Measurements from ENCODE around the gene DNER. TPM values are rescaled to one million over a fixed set of nuclear protein-coding genes. Genes with fewer than 3 reads are reported as not detected.

Gene DNER
- total and polyA plus RNA-seq, 10 of the 15 experiments (the other 5 are each of a cell fraction or from before 2014, with no cell fraction given) = 0.04 to 0.08 (median 0.07) TPM; not detected in 7

DNA sequence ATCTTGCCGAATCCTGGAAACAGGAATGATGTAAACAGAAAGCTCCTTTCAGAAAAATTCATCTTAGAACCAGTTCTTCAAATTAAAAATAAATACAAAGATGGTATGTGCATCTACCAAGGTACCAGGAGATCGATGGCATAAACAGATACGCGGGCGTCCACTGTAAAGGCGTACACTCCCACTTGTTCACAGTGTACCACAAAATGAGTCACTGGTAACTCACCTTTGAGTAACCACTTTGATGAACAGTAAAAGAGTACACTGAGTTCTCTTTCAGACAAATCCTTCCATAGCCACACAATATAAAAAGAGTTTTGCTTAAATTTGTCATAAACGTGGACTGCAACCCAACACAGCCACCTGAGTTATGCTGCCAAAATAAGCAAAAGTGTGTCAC lies 128.3 kb downstream of the DNER start:
- WGBS (ENCODE audit: insufficient coverage, insufficient replicate concordance, low lambda C conversion rate, missing lambda C conversion rate) = 2% methylated on average over 7 of the region's 7 CpGs
- ChIA-PET SMC1A (ENCODE audit: uncharacterized antibody, unreplicated experiment) (interaction anchor here (0.6 kb wide), 1 partner anchor 42 kb away, joined by 3 read pairs; no protein-coding TSS in a partner anchor), RAD21 (ENCODE audit: unreplicated experiment) (interaction anchor here (1.5 kb wide), 1 partner anchor 1646 kb away, joined by 3 read pairs; no protein-coding TSS in a partner anchor), CTCF (interaction anchor here (1.0 to 1.5 kb wide), 5 partner anchors 22 to 1646 kb away, joined by 3 to 7 read pairs (median 3); no protein-coding TSS in a partner anchor), POLR2A (no interaction called here)
- Histone ChIP-seq H3K36me3 (ENCODE audit: control insufficient read depth in 2 of 2, insufficient read depth in 2 of 2, low read length in 1 of 2) (no peaks in the 10 kb centered on the region), H3K79me2 (ENCODE audit: control insufficient read depth, insufficient read depth, low read length) (no peaks in the 10 kb centered on the region), H3K4me3 (no peak overlapping the region), H3K4me1 (ENCODE audit: control insufficient read depth, insufficient read depth, low read length) (no peaks in the 10 kb centered on the region), H3K27me3 (replicated peaks in 1 of 2; ENCODE audit: control insufficient read depth in 2 of 2, insufficient read depth in 2 of 2, low read length in 1 of 2) (no peaks in the 10 kb centered on the region; a peak in 1 of 4 replicates), H4K20me1 (ENCODE audit: control insufficient read depth, insufficient read depth) (no peaks in the 10 kb centered on the region), H2AFZ (ENCODE audit: control insufficient read depth, low read depth, low read length) (no peak overlapping the region), H3K27ac (ENCODE audit: control insufficient read depth, insufficient read depth) (no peak overlapping the region), H3K4me2 (ENCODE audit: control insufficient read depth, insufficient read depth) (no peak overlapping the region), H3K9me3 (replicated peaks; ENCODE audit: control insufficient read depth, insufficient read depth, low read length) (no peaks in the 10 kb centered on the region), H3K9ac (ENCODE audit: control insufficient read depth, insufficient read depth, low read length) (no peak overlapping the region)
- FAIRE-seq (no peak), DNase-seq (ENCODE audit: low read depth, low spot score) (no peak), ATAC-seq (no peak)
- BruUV-seq (replicated peaks) = no TSS peak
- intact Hi-C loops (cut with micrococcal nuclease; ENCODE audit: unreplicated experiment) = loop anchor here (5.0 kb wide), 1 partner anchor 244 kb away; no protein-coding TSS in a partner anchor
- in situ Hi-C loops (cut with MboI) = no loop called here
- TF ChIP-seq NR2C2 (IDR thresholded peaks at IDR 0.05; ENCODE audit: borderline replicate concordance, control insufficient read depth, insufficient read length, low read depth) = no peak
- TF ChIP-seq, protein P1, sequence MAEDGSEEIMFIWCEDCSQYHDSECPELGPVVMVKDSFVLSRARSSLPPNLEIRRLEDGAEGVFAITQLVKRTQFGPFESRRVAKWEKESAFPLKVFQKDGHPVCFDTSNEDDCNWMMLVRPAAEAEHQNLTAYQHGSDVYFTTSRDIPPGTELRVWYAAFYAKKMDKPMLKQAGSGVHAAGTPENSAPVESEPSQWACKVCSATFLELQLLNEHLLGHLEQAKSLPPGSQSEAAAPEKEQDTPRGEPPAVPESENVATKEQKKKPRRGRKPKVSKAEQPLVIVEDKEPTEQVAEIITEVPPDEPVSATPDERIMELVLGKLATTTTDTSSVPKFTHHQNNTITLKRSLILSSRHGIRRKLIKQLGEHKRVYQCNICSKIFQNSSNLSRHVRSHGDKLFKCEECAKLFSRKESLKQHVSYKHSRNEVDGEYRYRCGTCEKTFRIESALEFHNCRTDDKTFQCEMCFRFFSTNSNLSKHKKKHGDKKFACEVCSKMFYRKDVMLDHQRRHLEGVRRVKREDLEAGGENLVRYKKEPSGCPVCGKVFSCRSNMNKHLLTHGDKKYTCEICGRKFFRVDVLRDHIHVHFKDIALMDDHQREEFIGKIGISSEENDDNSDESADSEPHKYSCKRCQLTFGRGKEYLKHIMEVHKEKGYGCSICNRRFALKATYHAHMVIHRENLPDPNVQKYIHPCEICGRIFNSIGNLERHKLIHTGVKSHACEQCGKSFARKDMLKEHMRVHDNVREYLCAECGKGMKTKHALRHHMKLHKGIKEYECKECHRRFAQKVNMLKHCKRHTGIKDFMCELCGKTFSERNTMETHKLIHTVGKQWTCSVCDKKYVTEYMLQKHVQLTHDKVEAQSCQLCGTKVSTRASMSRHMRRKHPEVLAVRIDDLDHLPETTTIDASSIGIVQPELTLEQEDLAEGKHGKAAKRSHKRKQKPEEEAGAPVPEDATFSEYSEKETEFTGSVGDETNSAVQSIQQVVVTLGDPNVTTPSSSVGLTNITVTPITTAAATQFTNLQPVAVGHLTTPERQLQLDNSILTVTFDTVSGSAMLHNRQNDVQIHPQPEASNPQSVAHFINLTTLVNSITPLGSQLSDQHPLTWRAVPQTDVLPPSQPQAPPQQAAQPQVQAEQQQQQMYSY (CRISPR knock-in tag; IDR thresholded peaks at IDR 0.05) = no peak

DNA sequence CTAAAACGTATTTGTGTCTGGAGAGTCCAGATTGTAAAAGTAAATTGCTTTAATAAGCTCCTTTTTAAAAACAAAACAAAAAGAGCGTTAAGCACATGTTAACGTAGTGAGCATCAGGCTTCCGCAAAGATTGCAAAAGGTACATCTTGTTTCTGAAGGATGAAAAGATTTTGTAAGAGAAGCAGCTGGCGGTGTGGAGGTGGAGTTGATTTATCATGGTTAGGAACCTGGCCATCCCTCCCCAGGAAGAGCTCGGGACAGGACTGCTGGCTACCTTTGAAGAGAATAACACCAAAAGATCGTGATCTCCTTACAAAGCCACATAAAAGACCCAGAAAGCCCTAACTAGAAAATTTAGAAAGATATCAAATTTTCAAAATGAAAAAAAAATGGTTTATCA lies 132.2 kb downstream of the DNER start:
- ATAC-seq (no peak), DNase-seq (ENCODE audit: low read depth, low spot score) (no peak), FAIRE-seq (no peak)
- Histone ChIP-seq H3K4me2 (ENCODE audit: control insufficient read depth, insufficient read depth) (no peak overlapping the region), H3K27ac (ENCODE audit: control insufficient read depth, insufficient read depth) (no peak overlapping the region), H3K4me1 (ENCODE audit: control insufficient read depth, insufficient read depth, low read length) (no peaks in the 10 kb centered on the region), H3K27me3 (replicated peaks in 1 of 2; ENCODE audit: control insufficient read depth in 2 of 2, insufficient read depth in 2 of 2, low read length in 1 of 2) (no peaks in the 10 kb centered on the region; a peak in 1 of 4 replicates), H3K79me2 (ENCODE audit: control insufficient read depth, insufficient read depth, low read length) (no peaks in the 10 kb centered on the region), H3K36me3 (ENCODE audit: control insufficient read depth in 2 of 2, insufficient read depth in 2 of 2, low read length in 1 of 2) (no peaks in the 10 kb centered on the region), H3K9ac (ENCODE audit: control insufficient read depth, insufficient read depth, low read length) (no peak overlapping the region), H3K9me3 (replicated peaks; ENCODE audit: control insufficient read depth, insufficient read depth, low read length) (no peaks in the 10 kb centered on the region), H4K20me1 (ENCODE audit: control insufficient read depth, insufficient read depth) (no peaks in the 10 kb centered on the region), H2AFZ (ENCODE audit: control insufficient read depth, low read depth, low read length) (no peak overlapping the region), H3K4me3 (no peak overlapping the region)
- CTCF ChIA-PET = no interaction called here
- in situ Hi-C loops (cut with MboI) = no loop called here
- intact Hi-C loops (cut with micrococcal nuclease; ENCODE audit: unreplicated experiment) = no loop called here
- BruUV-seq (replicated peaks) = no TSS peak
- 2% methylated on average over 7 of the region's 7 CpGs for WGBS (ENCODE audit: insufficient coverage, insufficient replicate concordance, low lambda C conversion rate, missing lambda C conversion rate)
- RAD21 ChIA-PET (ENCODE audit: unreplicated experiment) = no interaction called here
- SMC1A ChIA-PET (ENCODE audit: uncharacterized antibody, unreplicated experiment) = no interaction called here
- POLR2A ChIA-PET = no interaction called here
- TF ChIP-seq ZBED1 (IDR thresholded peaks at IDR 0.05; ENCODE audit: borderline replicate concordance) (no peak), POLR2A (IDR thresholded peaks at IDR 0.05; ENCODE audit: low read depth, low read length) (no peak), LARP7 (IDR thresholded peaks at IDR 0.05) (no peak), NR2C2 (IDR thresholded peaks at IDR 0.05; ENCODE audit: borderline replicate concordance, control insufficient read depth, insufficient read length, low read depth) (no peak), MXI1 (IDR thresholded peaks at IDR 0.05; ENCODE audit: low read depth, low read length) (no peak), HDGF (IDR thresholded peaks at IDR 0.05) (no peak), IKZF1 (conservative IDR thresholded peaks at IDR 0.05) (no peak), MEF2A (IDR thresholded peaks at IDR 0.05; ENCODE audit: insufficient read depth, low read depth, low read length) (no peak), CHD4 (IDR thresholded peaks at IDR 0.05) (no peak), TCF7 (IDR thresholded peaks at IDR 0.05; ENCODE audit: borderline replicate concordance) (no peak)
- TF ChIP-seq, protein P2, sequence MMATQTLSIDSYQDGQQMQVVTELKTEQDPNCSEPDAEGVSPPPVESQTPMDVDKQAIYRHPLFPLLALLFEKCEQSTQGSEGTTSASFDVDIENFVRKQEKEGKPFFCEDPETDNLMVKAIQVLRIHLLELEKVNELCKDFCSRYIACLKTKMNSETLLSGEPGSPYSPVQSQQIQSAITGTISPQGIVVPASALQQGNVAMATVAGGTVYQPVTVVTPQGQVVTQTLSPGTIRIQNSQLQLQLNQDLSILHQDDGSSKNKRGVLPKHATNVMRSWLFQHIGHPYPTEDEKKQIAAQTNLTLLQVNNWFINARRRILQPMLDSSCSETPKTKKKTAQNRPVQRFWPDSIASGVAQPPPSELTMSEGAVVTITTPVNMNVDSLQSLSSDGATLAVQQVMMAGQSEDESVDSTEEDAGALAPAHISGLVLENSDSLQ (IDR thresholded peaks at IDR 0.05) = no peak
- TF ChIP-seq, protein P3, sequence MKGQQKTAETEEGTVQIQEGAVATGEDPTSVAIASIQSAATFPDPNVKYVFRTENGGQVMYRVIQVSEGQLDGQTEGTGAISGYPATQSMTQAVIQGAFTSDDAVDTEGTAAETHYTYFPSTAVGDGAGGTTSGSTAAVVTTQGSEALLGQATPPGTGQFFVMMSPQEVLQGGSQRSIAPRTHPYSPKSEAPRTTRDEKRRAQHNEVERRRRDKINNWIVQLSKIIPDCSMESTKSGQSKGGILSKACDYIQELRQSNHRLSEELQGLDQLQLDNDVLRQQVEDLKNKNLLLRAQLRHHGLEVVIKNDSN (IDR thresholded peaks at IDR 0.05; ENCODE audit: borderline replicate concordance, extremely low read length, insufficient read depth, low read depth, low read length) = no peak
